ENCODE data around the gene RBMS3. TPM values are rescaled to one million over a fixed set of nuclear protein-coding genes. Genes with fewer than 3 reads are reported as not detected.

Gene RBMS3
- polyA plus RNA-seq, 1 experiment = 33.4 TPM

DNA sequence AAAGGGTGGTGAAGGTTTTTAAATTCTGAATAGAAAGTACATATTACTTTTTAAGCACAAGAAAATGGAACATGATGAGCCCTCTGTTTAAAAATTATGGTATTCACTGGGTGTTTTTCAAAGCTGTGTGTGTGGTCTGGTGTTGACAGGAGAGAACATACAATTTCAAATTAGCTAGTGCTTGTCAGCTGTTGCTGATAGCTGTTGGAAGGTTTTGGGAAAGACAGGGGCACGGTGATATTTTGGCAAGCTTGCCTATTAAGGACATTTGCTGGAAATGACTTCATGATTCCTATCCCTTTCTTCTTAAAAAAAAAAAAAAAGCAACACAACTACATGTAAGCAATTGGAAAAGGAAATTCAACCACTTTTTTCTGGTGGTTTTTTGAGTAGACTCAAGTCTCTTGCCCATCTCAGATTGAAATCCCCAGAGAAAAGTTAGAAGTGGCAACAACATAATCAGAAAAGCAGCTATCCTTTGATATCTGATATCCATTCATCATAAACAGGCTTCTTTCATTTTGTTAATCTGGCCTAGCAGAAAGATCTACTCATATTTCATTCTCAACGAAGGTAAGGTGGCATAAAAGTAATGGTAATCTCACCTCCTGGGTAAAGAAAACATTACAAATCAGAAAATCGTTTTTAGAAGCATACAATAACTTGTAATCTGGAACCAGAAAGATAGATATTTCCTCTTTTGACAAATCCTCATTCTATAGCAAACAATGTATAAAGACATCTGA, 130.0 kb downstream of the RBMS3 start:
- no peaks in the 10 kb centered on the region for H3K27me3 ChIP-seq (ENCODE audit: control insufficient read depth, insufficient read depth, low read length)
- no peak overlapping the region for H3K4me3 ChIP-seq (ENCODE audit: low read depth, low read length)
- TF ChIP-seq, protein P1, sequence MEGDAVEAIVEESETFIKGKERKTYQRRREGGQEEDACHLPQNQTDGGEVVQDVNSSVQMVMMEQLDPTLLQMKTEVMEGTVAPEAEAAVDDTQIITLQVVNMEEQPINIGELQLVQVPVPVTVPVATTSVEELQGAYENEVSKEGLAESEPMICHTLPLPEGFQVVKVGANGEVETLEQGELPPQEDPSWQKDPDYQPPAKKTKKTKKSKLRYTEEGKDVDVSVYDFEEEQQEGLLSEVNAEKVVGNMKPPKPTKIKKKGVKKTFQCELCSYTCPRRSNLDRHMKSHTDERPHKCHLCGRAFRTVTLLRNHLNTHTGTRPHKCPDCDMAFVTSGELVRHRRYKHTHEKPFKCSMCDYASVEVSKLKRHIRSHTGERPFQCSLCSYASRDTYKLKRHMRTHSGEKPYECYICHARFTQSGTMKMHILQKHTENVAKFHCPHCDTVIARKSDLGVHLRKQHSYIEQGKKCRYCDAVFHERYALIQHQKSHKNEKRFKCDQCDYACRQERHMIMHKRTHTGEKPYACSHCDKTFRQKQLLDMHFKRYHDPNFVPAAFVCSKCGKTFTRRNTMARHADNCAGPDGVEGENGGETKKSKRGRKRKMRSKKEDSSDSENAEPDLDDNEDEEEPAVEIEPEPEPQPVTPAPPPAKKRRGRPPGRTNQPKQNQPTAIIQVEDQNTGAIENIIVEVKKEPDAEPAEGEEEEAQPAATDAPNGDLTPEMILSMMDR (IDR thresholded peaks at IDR 0.05; ENCODE audit: low read depth, low read length) = no peak
- CTCF ChIA-PET = no interaction called here
- POLR2A ChIA-PET = no interaction called here
- no peaks in the 10 kb centered on the region for H3K9me3 ChIP-seq (ENCODE audit: control insufficient read depth, insufficient read depth, low read length)
- no peak overlapping the region for H3K27ac ChIP-seq (ENCODE audit: low read depth, low read length)
- DNase-seq (ENCODE audit: low read depth, low spot score) = no peak

GRCh38 chr3:29412110-29412509, 131.2 kb downstream of the RBMS3 start:
- Histone ChIP-seq H3K27ac (ENCODE audit: low read depth, low read length) (no peak overlapping the region), H3K27me3 (ENCODE audit: control insufficient read depth, insufficient read depth, low read length) (no peaks in the 10 kb centered on the region), H3K4me3 (ENCODE audit: low read depth, low read length) (no peak overlapping the region), H3K9me3 (ENCODE audit: control insufficient read depth, insufficient read depth, low read length) (no peaks in the 10 kb centered on the region)
- DNase-seq (ENCODE audit: low read depth, low spot score) = no peak
- CTCF ChIA-PET = no interaction called here
- TF ChIP-seq, protein P1 (IDR thresholded peaks at IDR 0.05; ENCODE audit: low read depth, low read length) = no peak
- POLR2A ChIA-PET = no interaction called here

DNA sequence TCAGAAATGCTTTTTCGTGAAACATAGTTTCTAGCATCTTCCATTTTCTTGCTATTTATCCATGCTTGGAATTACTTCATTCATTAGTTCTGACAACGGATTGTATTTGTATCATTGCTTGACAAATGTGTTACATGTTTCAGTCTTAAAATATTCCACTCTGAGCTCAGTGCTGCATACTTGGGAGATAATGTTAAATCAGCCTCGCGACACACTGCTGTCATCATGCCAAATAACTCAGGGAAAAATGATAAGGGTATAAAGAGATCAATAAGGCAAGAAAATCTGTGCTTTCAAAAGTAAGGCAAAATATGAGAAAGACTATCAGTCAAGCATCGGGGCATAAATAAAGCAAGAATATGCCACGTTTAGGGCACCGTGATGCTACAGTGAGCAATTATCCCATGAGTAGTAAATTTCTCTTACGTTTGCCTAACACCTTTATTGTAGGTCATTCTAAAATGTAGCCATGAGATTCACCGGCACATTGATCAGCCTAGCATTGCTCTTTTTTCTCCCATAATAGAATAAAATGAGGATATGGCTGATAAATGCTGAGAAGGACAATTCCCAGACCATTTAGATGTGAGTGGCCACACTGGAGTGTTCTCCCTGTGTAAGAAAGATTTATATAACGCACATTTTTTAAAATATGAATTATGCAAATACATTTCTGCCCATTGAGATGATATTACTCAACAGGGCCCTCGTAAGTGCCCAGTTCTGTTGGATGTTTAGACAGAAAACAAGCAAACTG, 133.8 kb downstream of the RBMS3 start:
- Histone ChIP-seq H3K27ac (ENCODE audit: low read depth, low read length) (no peak overlapping the region), H3K4me3 (ENCODE audit: low read depth, low read length) (no peak overlapping the region), H3K27me3 (ENCODE audit: control insufficient read depth, insufficient read depth, low read length) (no peaks in the 10 kb centered on the region), H3K9me3 (ENCODE audit: control insufficient read depth, insufficient read depth, low read length) (no peaks in the 10 kb centered on the region)
- no peak for DNase-seq (ENCODE audit: low read depth, low spot score)
- TF ChIP-seq, protein P1 (IDR thresholded peaks at IDR 0.05; ENCODE audit: low read depth, low read length) = no peak
- ChIA-PET POLR2A (no interaction called here), CTCF (interaction anchor here (1.2 kb wide), 1 partner anchor 16 kb away, joined by 6 read pairs; no protein-coding TSS in a partner anchor)

DNA sequence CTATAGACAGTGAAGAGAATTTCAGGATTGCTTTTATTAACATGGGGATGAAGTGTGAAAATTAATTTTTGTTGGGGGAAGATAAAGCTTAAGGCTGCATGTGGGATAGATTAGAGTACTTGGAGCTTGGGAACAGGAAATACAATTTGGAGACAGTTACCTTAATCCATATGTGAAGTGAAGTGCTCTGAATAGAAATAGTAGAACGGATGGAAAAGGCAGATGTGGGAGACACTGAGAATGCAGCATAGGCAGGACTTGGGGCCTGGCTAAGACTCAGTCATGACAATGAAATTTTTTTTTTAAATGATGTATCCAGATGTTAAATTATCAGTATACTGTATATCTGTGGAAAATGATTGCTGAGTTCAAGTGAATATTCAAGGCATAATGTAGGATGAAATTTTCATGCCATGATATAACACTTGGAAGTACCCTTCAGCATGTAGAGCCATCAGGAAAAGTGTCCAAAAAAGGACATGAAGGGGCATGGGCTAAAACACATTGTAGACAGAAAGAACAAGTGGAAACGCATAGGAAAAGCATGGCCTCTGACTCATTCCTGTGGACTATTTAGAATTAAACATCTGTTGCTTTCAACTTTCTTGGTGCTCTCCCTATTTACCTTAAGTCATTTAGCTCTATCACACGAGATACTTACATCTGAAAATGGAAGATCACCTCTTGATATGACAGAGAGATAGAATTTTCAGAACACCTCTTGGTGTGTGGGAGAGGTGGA, 134.8 kb downstream of the RBMS3 start:
- no peak overlapping the region for H3K27ac ChIP-seq (ENCODE audit: low read depth, low read length)
- no peak overlapping the region for H3K4me3 ChIP-seq (ENCODE audit: low read depth, low read length)
- no peaks in the 10 kb centered on the region for H3K9me3 ChIP-seq (ENCODE audit: control insufficient read depth, insufficient read depth, low read length)
- CTCF ChIA-PET = interaction anchor here (1.2 kb wide), 1 partner anchor 15 kb away, joined by 6 read pairs; no protein-coding TSS in a partner anchor
- POLR2A ChIA-PET = no interaction called here
- DNase-seq (ENCODE audit: low read depth, low spot score) = no peak
- TF ChIP-seq, protein P1 (IDR thresholded peaks at IDR 0.05; ENCODE audit: low read depth, low read length) = no peak
- no peaks in the 10 kb centered on the region for H3K27me3 ChIP-seq (ENCODE audit: control insufficient read depth, insufficient read depth, low read length)

Measured in AG04450 (cell line).